SJSA1 (cell line): ENCODE measurements around the gene IL17B. TPM values are rescaled to one million over a fixed set of nuclear protein-coding genes. Genes with fewer than 3 reads are reported as not detected.
A peak's percentile ranks its signal among the peaks of the same experiment; 100 is the strongest.

Experiments
- DNase-seq, 2 experiments: peaks; one replicate each; pipeline ENCODE4 v3.0.0-alpha.2; 2015 to 2020; ENCODE audit warnings: low spot score in 2 of 2, low read depth in 1 of 2
- H3K27ac ChIP-seq: fragments of 250-450 bp; sonication (Bioruptor Pico); 2 replicates; pipeline ENCODE4 v1.5.1; 2020; ENCODE audit warnings: mild to moderate bottlenecking, moderate library complexity
- H3K27me3 ChIP-seq: fragments of 250-450 bp; sonication (Bioruptor Pico); replicated peaks from 2 replicates; pipeline ENCODE4 v1.5.1; 2020; ENCODE audit warnings: mild to moderate bottlenecking, moderate library complexity
- H3K36me3 ChIP-seq: fragments of 250-450 bp; sonication (Bioruptor Pico); 2 replicates; pipeline ENCODE4 v1.5.1; 2020; ENCODE audit warnings: mild to moderate bottlenecking
- H3K4me1 ChIP-seq: fragments of 250-450 bp; sonication (Bioruptor Pico); replicated peaks from 2 replicates; pipeline ENCODE4 v1.6.1; 2021; ENCODE audit warnings: mild to moderate bottlenecking
- H3K4me3 ChIP-seq: fragments of 250-450 bp; sonication (Bioruptor Pico); 2 replicates; pipeline ENCODE4 v1.5.1; 2020; ENCODE audit warnings: mild to moderate bottlenecking
- H3K9me3 ChIP-seq: fragments of 250-450 bp; sonication (Bioruptor Pico); replicated peaks from 2 replicates; pipeline ENCODE4 v1.5.1; 2020; ENCODE audit warnings: mild to moderate bottlenecking
- total RNA-seq: library from RNA; depleted of rRNA; stranded (reverse); fragments of >200 nt; shearing (Covaris generic); gene quantifications from 2 replicates; pipeline ENCODE4 v1.2.3, GENCODE V29; 2014

IL17B gene
- total RNA-seq, 1 experiment from 2014 or later = 1.00 TPM

GRCh38 chr5:149371296-149371962 is 7.7 kb downstream of the IL17B start:
- H3K36me3 ChIP-seq = no peaks in the 10 kb centered on the region
- no peak overlapping the region for H3K4me3 ChIP-seq
- no peaks in the 10 kb centered on the region; the same call in 1 of the 2 replicates for H3K9me3 ChIP-seq
- no peaks in the 10 kb centered on the region for H3K27me3 ChIP-seq
- no peak overlapping the region for H3K27ac ChIP-seq
- peaks cover 16% of the 10 kb centered on the region for H3K4me1 ChIP-seq
- peak; percentile 54 to 80 for DNase-seq

GRCh38 chr5:149370878-149371277 is 8.2 kb downstream of the IL17B start:
- no peaks in the 10 kb centered on the region for H3K27me3 ChIP-seq
- H3K9me3 ChIP-seq = no peaks in the 10 kb centered on the region; the same call in 1 of the 2 replicates
- H3K27ac ChIP-seq = no peak overlapping the region
- no peaks in the 10 kb centered on the region for H3K36me3 ChIP-seq
- DNase-seq = no peak
- H3K4me3 ChIP-seq = no peak overlapping the region
- peaks cover 22% of the 10 kb centered on the region for H3K4me1 ChIP-seq

GRCh38 chr5:149367972-149368645 is 11.0 kb downstream of the IL17B start:
- Histone ChIP-seq H3K4me3 (no peak overlapping the region), H3K9me3 (no peaks in the 10 kb centered on the region; the same call in 1 of the 2 replicates), H3K36me3 (no peaks in the 10 kb centered on the region), H3K27ac (no peak overlapping the region), H3K27me3 (no peaks in the 10 kb centered on the region), H3K4me1 (peaks cover 25% of the 10 kb centered on the region)
- no peak for DNase-seq

GRCh38 chr5:149367249-149367971 is 11.7 kb downstream of the IL17B start:
- H3K4me3 ChIP-seq = no peak overlapping the region
- H3K36me3 ChIP-seq = no peaks in the 10 kb centered on the region
- peaks cover 25% of the 10 kb centered on the region for H3K4me1 ChIP-seq
- H3K9me3 ChIP-seq = no peaks in the 10 kb centered on the region; the same call in 1 of the 2 replicates
- peak; percentile 80 to 91 for DNase-seq
- H3K27ac ChIP-seq = no peak overlapping the region
- no peaks in the 10 kb centered on the region for H3K27me3 ChIP-seq

- Histone ChIP-seq H3K27me3 (no peaks in the 10 kb centered on the region), H3K9me3 (no peaks in the 10 kb centered on the region; the same call in 1 of the 2 replicates), H3K4me3 (no peak overlapping the region), H3K4me1 (peaks cover 25% of the 10 kb centered on the region), H3K27ac (peak overlapping the region; percentile 19; the same call in 1 of the 2 replicates), H3K36me3 (no peaks in the 10 kb centered on the region)
- peak in 1 of 2 experiments; percentile 63 for DNase-seq
Observed at GRCh38 chr5:149366169-149366729, 12.8 kb downstream of the IL17B start.

GRCh38 chr5:149365418-149365817 is 13.7 kb downstream of the IL17B start:
- Histone ChIP-seq H3K36me3 (no peaks in the 10 kb centered on the region), H3K9me3 (no peaks in the 10 kb centered on the region; the same call in 1 of the 2 replicates), H3K4me3 (no peak overlapping the region), H3K27ac (no peak overlapping the region), H3K4me1 (peaks cover 25% of the 10 kb centered on the region), H3K27me3 (no peaks in the 10 kb centered on the region)
- no peak for DNase-seq

- Histone ChIP-seq H3K9me3 (no peaks in the 10 kb centered on the region; the same call in 1 of the 2 replicates), H3K27me3 (no peaks in the 10 kb centered on the region), H3K27ac (no peak overlapping the region), H3K36me3 (no peaks in the 10 kb centered on the region), H3K4me3 (no peak overlapping the region), H3K4me1 (peaks cover 25% of the 10 kb centered on the region)
- DNase-seq = no peak
Observed at GRCh38 chr5:149364719-149365118, 14.4 kb downstream of the IL17B start.

- no peak for DNase-seq
- Histone ChIP-seq H3K4me3 (no peak overlapping the region), H3K27ac (no peak overlapping the region), H3K36me3 (no peaks in the 10 kb centered on the region), H3K4me1 (peaks cover 27% of the 10 kb centered on the region), H3K9me3 (no peaks in the 10 kb centered on the region), H3K27me3 (no peaks in the 10 kb centered on the region)
Observed at GRCh38 chr5:149363936-149364335, 15.2 kb downstream of the IL17B start.

- H3K27ac ChIP-seq = no peak overlapping the region
- no peak for DNase-seq
- H3K4me1 ChIP-seq = peaks cover 33% of the 10 kb centered on the region
- no peaks in the 10 kb centered on the region for H3K27me3 ChIP-seq
- H3K9me3 ChIP-seq = no peaks in the 10 kb centered on the region
- no peak overlapping the region for H3K4me3 ChIP-seq
- no peaks in the 10 kb centered on the region; the same call in 1 of the 2 replicates for H3K36me3 ChIP-seq
Observed at GRCh38 chr5:149363358-149363757, 15.7 kb downstream of the IL17B start.

- H3K27me3 ChIP-seq = no peaks in the 10 kb centered on the region
- no peaks in the 10 kb centered on the region for H3K9me3 ChIP-seq
- no peak for DNase-seq
- no peak overlapping the region for H3K27ac ChIP-seq
- H3K36me3 ChIP-seq = peaks cover 3% of the 10 kb centered on the region
- peaks cover 34% of the 10 kb centered on the region for H3K4me1 ChIP-seq
- no peak overlapping the region for H3K4me3 ChIP-seq
Observed at GRCh38 chr5:149362541-149362940, 16.6 kb downstream of the IL17B start.

- Histone ChIP-seq H3K4me1 (peaks cover 17% of the 10 kb centered on the region), H3K27me3 (no peaks in the 10 kb centered on the region), H3K36me3 (peaks cover 16% of the 10 kb centered on the region), H3K9me3 (no peaks in the 10 kb centered on the region), H3K4me3 (no peak overlapping the region), H3K27ac (no peak overlapping the region)
- DNase-seq = no peak
Observed at GRCh38 chr5:149360272-149360671, 18.8 kb downstream of the IL17B start.

GRCh38 chr5:149358868-149359495 is 20.1 kb downstream of the IL17B start:
- H3K9me3 ChIP-seq = no peaks in the 10 kb centered on the region
- no peak overlapping the region for H3K4me3 ChIP-seq
- no peak overlapping the region for H3K27ac ChIP-seq
- H3K36me3 ChIP-seq = peaks cover 26% of the 10 kb centered on the region
- DNase-seq = no peak
- no peaks in the 10 kb centered on the region for H3K27me3 ChIP-seq
- H3K4me1 ChIP-seq = peaks cover 17% of the 10 kb centered on the region

- Histone ChIP-seq H3K4me1 (peaks cover 17% of the 10 kb centered on the region), H3K27ac (peak overlapping the region; percentile 36), H3K9me3 (no peaks in the 10 kb centered on the region), H3K4me3 (peak overlapping the region; percentile 79), H3K27me3 (no peaks in the 10 kb centered on the region), H3K36me3 (peaks cover 32% of the 10 kb centered on the region)
- DNase-seq = peak; percentile 69 to 74
Observed at GRCh38 chr5:149358294-149358651, 20.8 kb downstream of the IL17B start.
